Measurements from ENCODE around the gene RHBG. TPM values are rescaled to one million over a fixed set of nuclear protein-coding genes. Genes with fewer than 3 reads are reported as not detected.
"Not testable (repeated sequence)": the region's sequence is repeated elsewhere in the genome, so short reads cannot be mapped to it uniquely, and the experiment has no call there.

The RHBG gene
- total and polyA plus RNA-seq, 2 donors from 2014 or later: 4.2 to 61.9 TPM

DNA sequence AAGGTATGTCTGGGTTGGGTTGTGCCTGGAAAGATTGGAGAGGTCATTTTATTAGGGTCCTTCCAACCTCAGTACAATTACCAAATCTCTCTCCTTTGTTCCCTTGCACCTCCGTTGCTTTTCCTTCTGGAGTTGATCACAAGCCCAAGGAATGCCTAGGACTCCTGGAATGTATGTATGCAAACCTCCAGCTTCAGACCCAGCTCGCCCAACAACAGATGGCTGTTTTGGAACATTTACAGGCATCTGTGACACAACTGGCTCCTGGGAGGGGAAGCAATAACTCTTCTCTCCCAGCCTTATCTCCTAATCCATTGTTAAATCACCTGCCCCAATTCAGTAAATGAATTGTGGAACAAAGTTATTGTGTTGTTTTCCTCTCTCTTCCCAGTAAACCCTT, 22.4 kb upstream of the RHBG start:
- H3K27me3 ChIP-seq (ENCODE audit: control insufficient read depth, insufficient read depth, low read length): no peaks in the 10 kb centered on the region
- H3K9ac ChIP-seq (ENCODE audit: low read length in 3 of 3): no peak overlapping the region
- intact Hi-C loops (cut with DNase I): no loop called here
- no peaks in the 10 kb centered on the region for H3K4me1 ChIP-seq (ENCODE audit: control insufficient read depth in 2 of 3, insufficient read depth in 2 of 3, low read depth in 1 of 3, low read length in 3 of 3)
- no peak for FAIRE-seq
- no peak overlapping the region for H3K27ac ChIP-seq (ENCODE audit: low read depth in 2 of 2, low read length in 2 of 2)
- TF ChIP-seq, protein P1, sequence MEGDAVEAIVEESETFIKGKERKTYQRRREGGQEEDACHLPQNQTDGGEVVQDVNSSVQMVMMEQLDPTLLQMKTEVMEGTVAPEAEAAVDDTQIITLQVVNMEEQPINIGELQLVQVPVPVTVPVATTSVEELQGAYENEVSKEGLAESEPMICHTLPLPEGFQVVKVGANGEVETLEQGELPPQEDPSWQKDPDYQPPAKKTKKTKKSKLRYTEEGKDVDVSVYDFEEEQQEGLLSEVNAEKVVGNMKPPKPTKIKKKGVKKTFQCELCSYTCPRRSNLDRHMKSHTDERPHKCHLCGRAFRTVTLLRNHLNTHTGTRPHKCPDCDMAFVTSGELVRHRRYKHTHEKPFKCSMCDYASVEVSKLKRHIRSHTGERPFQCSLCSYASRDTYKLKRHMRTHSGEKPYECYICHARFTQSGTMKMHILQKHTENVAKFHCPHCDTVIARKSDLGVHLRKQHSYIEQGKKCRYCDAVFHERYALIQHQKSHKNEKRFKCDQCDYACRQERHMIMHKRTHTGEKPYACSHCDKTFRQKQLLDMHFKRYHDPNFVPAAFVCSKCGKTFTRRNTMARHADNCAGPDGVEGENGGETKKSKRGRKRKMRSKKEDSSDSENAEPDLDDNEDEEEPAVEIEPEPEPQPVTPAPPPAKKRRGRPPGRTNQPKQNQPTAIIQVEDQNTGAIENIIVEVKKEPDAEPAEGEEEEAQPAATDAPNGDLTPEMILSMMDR (IDR thresholded peaks at IDR 0.05; ENCODE audit: borderline replicate concordance, extremely low read depth, insufficient read depth): no peak
- no peak for DNase-seq
- no peak overlapping the region for H3K4me3 ChIP-seq (ENCODE audit: low read length in 3 of 3)
- no peaks in the 10 kb centered on the region for H3K9me3 ChIP-seq (ENCODE audit: control insufficient read depth in 2 of 3, insufficient read depth in 1 of 3, low read length in 3 of 3)
- no peaks in the 10 kb centered on the region for H3K36me3 ChIP-seq (ENCODE audit: control insufficient read depth in 2 of 3, insufficient read depth in 3 of 3, low read length in 3 of 3)

DNA sequence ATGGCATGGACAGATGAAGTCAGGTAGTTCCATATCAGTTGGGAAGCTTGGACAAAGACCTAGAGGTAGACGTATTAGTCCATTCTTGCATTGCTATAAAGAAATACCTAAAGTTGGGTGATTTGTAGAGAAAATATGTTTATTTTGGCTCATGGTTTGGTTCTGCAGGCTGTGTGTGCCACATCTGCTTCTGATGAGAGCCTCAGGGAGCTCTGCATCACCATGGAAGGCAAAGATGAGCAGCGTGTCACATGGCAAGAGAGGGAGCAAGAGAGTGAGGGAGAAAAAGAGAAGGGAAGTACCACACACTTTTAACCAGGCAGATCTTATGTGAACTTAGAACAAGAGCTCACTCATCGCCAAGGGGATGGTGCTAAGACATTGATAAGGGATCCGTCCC, 21.7 kb upstream of the RHBG start:
- H3K4me3 ChIP-seq (ENCODE audit: low read length in 3 of 3): no peak overlapping the region
- DNase-seq: no peak
- FAIRE-seq: no peak
- H3K9ac ChIP-seq (ENCODE audit: low read length in 3 of 3): no peak overlapping the region
- H3K36me3 ChIP-seq (ENCODE audit: control insufficient read depth in 2 of 3, insufficient read depth in 3 of 3, low read length in 3 of 3): no peaks in the 10 kb centered on the region
- no peak overlapping the region for H3K27ac ChIP-seq (ENCODE audit: low read depth in 2 of 2, low read length in 2 of 2)
- TF ChIP-seq, protein P1 (IDR thresholded peaks at IDR 0.05; ENCODE audit: borderline replicate concordance, extremely low read depth, insufficient read depth): no peak
- no peaks in the 10 kb centered on the region for H3K27me3 ChIP-seq (ENCODE audit: control insufficient read depth, insufficient read depth, low read length)
- intact Hi-C loops (cut with DNase I): no loop called here
- no peaks in the 10 kb centered on the region for H3K4me1 ChIP-seq (ENCODE audit: control insufficient read depth in 2 of 3, insufficient read depth in 2 of 3, low read depth in 1 of 3, low read length in 3 of 3)
- H3K9me3 ChIP-seq (ENCODE audit: control insufficient read depth in 2 of 3, insufficient read depth in 1 of 3, low read length in 3 of 3): no peaks in the 10 kb centered on the region

DNA sequence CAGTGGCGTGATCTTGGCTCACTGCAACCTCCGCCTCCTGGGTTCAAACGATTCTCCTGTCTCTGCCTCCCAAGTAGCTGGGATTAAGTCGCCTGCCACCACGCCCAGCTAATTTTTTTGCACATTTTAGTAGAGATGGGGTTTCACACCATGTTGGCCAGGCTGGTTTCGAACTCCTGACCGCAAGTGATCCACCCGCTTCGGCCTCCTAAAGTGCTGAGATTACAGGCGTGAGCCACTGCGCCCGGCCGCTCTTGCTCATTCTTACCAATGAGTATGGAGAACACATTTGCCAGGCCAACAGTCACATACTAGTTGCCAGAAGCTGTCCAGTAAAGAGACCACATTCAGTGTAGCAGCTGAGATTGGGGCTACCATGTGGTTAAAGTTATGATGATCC, 16.5 kb upstream of the RHBG start:
- H3K4me1 ChIP-seq (ENCODE audit: control insufficient read depth in 2 of 3, insufficient read depth in 2 of 3, low read depth in 1 of 3, low read length in 3 of 3); H3K27me3 ChIP-seq (ENCODE audit: control insufficient read depth, insufficient read depth, low read length); H3K27ac ChIP-seq (ENCODE audit: low read depth in 2 of 2, low read length in 2 of 2); FAIRE-seq; DNase-seq; intact Hi-C loops (cut with DNase I); H3K9ac ChIP-seq (ENCODE audit: low read length in 3 of 3); H3K4me3 ChIP-seq (ENCODE audit: low read length in 3 of 3); H3K9me3 ChIP-seq (ENCODE audit: control insufficient read depth in 2 of 3, insufficient read depth in 1 of 3, low read length in 3 of 3); H3K36me3 ChIP-seq (ENCODE audit: control insufficient read depth in 2 of 3, insufficient read depth in 3 of 3, low read length in 3 of 3): not testable (repeated sequence)

GRCh38 chr1:156356262-156356874, 12.6 kb upstream of the RHBG start:
- TF ChIP-seq, protein P1 (IDR thresholded peaks at IDR 0.05; ENCODE audit: borderline replicate concordance, extremely low read depth, insufficient read depth): no peak
- Histone ChIP-seq H3K9me3 (ENCODE audit: control insufficient read depth in 2 of 3, insufficient read depth in 1 of 3, low read length in 3 of 3) (no peaks in the 10 kb centered on the region), H3K9ac (ENCODE audit: low read length in 3 of 3) (no peak overlapping the region), H3K36me3 (ENCODE audit: control insufficient read depth in 2 of 3, insufficient read depth in 3 of 3, low read length in 3 of 3) (no peaks in the 10 kb centered on the region), H3K4me1 (ENCODE audit: control insufficient read depth in 2 of 3, insufficient read depth in 2 of 3, low read depth in 1 of 3, low read length in 3 of 3) (peaks cover 0 to 5% (median 0%) of the 10 kb centered on the region in 3 donors), H3K27ac (ENCODE audit: low read depth in 2 of 2, low read length in 2 of 2) (no peak overlapping the region), H3K27me3 (ENCODE audit: control insufficient read depth, insufficient read depth, low read length) (no peaks in the 10 kb centered on the region), H3K4me3 (ENCODE audit: low read length in 3 of 3) (no peak overlapping the region)
- DNase-seq (no peak), FAIRE-seq (no peak)
- intact Hi-C loops (cut with DNase I): no loop called here

All from kidney (tissue), 14 donors.